M059J (cell line): ENCODE data around the gene GLMN. TPM values are rescaled to one million over a fixed set of nuclear protein-coding genes. Genes with fewer than 3 reads are reported as not detected.
"Not testable (repeated sequence)": the region's sequence is repeated elsewhere in the genome, so short reads cannot be mapped to it uniquely, and the experiment has no call there.

Experiments used
- DNase-seq: peaks from one replicate; pipeline ENCODE4 v3.0.0-alpha.2; 2012; ENCODE audit warnings: low read depth
- total RNA-seq: library from RNA; depleted of rRNA; stranded (reverse); fragments of >200 nt; shearing (Covaris generic); gene quantifications from 2 replicates; pipeline ENCODE4 v1.2.3, GENCODE V29; 2014

GLMN gene
- total RNA-seq, 1 experiment from 2014 or later = 16.8 TPM

- DNase-seq = no peak
These were observed 827 bp upstream of the GLMN start for GRCh38 chr1:92299477-92300150.

- DNase-seq = no peak
These were observed 594 bp downstream of the GLMN start for GRCh38 chr1:92298213-92298572.

- peak; percentile 66 for DNase-seq
These were observed 7.3 kb downstream of the GLMN start for GRCh38 chr1:92291372-92291999.

GRCh38 chr1:92281411-92281810 is 17.4 kb downstream of the GLMN start:
- not testable (repeated sequence) for DNase-seq

- DNase-seq = not testable (repeated sequence)
These were observed 19.0 kb downstream of the GLMN start for GRCh38 chr1:92279781-92280180.

- peak; percentile 11 for DNase-seq
These were observed 21.6 kb downstream of the GLMN start for GRCh38 chr1:92277105-92277723.

DNA sequence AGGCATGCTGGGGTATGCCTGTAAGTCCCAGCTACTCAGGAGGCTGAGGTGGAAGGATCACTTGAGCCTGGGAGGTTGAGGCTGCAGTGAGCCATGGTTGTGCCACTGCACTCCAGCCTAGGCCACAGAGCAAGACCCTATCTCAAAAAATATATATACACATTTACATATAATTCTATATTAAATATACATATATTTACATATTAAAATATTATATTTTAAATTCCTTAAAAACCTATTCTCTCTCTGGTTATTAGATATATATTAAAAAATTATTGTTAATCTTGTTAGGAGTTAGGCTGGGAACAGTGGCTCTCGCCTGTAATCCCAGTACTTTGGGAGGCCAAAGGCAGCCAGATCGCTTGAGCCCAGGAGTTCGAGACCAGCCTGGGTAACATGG is 22.7 kb downstream of the GLMN start:
- DNase-seq = no peak

DNA sequence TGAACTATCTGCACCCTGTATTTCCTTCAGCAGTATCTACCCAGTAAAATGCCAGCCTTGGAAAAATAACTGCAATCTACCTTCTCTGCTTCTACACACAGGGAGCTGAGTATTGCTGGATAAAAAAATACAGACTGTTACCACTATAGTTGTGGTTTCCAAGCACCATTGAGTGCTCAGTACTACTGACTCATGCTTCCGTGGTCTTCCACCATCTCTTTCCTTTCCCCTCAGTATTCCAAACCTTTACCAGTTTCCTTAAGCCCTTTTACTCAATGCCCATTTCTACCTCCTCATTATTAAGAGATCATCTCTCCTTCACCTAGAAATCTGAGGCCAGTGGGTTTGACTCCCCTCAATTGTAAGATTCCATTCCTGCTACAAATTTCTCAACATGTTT is 23.8 kb downstream of the GLMN start:
- peak; percentile 54 for DNase-seq

DNA sequence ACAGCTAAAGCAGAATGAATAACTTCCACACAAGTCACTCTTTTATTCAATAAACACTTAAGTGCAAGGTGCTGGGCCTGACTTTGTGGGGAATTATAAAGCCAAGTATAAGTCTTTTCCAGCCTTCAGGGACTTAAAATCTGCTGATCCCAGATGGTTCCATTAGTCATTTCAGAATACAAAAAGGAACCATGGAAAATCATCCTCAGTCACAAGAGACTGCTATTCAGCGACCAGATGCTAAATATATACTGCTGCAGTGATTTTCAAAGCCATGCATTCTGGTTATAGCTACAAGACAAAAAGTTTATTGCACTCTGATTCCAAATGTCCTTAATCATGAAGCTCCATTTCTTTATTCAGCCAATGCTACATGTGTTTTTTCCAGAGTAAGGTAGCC is 25.7 kb downstream of the GLMN start:
- DNase-seq = no peak

DNA sequence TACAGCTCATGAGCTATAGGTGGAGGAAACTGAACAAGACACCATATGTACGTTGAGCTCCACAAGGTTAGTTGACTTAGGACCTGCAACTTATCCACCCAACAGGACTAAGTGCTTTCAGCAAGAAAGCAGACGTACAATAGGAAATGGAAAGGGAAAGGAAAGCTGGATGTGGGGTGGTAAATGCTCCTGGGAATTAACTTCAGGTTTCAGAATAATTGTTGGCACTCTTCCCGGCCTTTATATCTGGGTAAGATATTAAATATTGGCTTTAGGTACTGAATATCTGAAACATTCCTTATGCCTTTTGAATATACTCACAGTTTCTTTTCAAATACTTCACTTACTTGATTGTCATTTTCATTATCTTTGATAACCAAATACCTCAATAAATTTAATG is 36.3 kb downstream of the GLMN start:
- no peak for DNase-seq

DNA sequence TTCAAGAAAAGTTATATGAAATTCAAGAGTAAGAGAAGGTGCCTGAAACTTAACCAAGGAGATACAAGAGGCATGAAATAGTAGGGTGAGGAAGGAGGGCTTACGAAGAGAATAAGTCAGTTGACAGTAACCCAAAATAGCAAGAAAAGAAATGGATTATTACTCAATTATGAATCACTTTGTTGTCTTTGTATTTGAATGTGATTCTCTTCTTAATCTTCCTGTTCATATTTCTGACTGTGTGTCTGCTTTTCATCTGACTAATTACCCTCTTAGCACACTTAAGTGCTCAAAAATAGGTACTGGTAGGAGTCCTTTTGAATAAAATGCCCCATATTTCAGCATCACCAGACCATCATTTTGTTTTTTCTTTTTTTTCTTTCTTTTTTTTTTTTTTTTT is 39.4 kb downstream of the GLMN start:
- DNase-seq = no peak

- DNase-seq = not testable (repeated sequence)
These were observed 44.1 kb downstream of the GLMN start for GRCh38 chr1:92254714-92255113.

GRCh38 chr1:92244376-92244775 is 54.4 kb downstream of the GLMN start:
- no peak for DNase-seq

- DNase-seq = peak; percentile 22
These were observed 58.8 kb downstream of the GLMN start for GRCh38 chr1:92240034-92240433.

- DNase-seq = no peak
These were observed 68.1 kb downstream of the GLMN start for GRCh38 chr1:92230736-92231135.

GRCh38 chr1:92228401-92228800 is 70.4 kb downstream of the GLMN start:
- DNase-seq = no peak

DNA sequence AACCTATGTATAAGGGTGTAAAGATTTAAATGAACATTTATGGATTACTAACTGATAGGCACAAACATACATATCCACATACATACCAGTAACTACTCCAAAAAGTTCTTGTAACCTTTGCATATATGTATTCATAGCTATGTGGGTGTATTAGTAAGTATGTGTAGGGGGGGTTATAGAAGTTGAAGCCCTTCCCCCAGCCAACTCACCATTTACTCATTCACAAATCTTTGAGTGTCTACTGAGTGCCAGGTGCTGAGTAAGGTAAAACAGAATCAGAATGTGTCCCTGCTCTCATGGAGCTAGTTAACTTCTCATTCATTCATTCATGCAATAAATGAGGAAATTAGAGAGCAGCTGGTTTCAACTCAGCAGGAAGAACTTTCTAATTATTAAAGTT is 79.8 kb downstream of the GLMN start:
- DNase-seq = no peak

GRCh38 chr1:92218559-92218958 is 80.2 kb downstream of the GLMN start:
- no peak for DNase-seq

GRCh38 chr1:92217721-92218120 is 81.1 kb downstream of the GLMN start, which contains the start of gene C1orf146:
Gene C1orf146 (plus strand): TSS chr1:92217915. CDS start chr1:92231421, 13,506 bp downstream.
- DNase-seq = no peak

DNA sequence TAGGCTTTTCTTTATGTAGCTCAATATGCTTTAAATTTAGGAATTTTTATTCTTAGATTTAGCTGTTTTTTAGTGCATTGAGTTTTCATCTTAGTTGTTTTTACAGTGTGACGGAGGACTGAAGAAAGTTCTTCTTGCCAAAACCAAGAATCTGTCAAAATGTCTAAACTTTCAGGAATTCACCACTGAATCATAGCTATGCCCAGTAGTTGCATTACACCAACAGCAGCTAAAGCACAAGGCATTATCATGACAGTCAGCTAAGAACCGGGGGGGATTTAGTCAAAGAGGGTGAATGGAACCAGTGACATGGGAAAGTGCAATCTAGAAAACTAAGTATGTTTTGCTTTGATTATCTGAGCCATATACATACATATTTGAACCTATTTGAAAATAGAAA is 87.6 kb downstream of the GLMN start:
- peak; percentile 58 for DNase-seq

- peak; percentile 48 for DNase-seq
These were observed 88.1 kb downstream of the GLMN start for GRCh38 chr1:92210701-92211100.

GRCh38 chr1:92203105-92203504 is 95.7 kb downstream of the GLMN start:
- no peak for DNase-seq

GRCh38 chr1:92201973-92202372 is 96.8 kb downstream of the GLMN start:
- DNase-seq = no peak
